A549 (cell line): ENCODE measurements around the gene ZFY. TPM values are rescaled to one million over a fixed set of nuclear protein-coding genes. Genes with fewer than 3 reads are reported as not detected.
A peak's percentile ranks its signal among the peaks of the same experiment; 100 is the strongest.

Experiments
- ATAC-seq, 2 experiments: fragments of 200-7000 bp in 1 of 2; fragments of >200 bp in 1 of 2; cut with Nextera tagmentation in 1 of 2; cut with Tn5 transposase in 1 of 2; 3 replicates each; pipeline versions ENCODE4 v1.8.0 to v1.9.1; 2018 to 2020; ENCODE audit warnings: mild to moderate bottlenecking in 1 of 2, moderate library complexity in 1 of 2
- CTCF ChIA-PET: fragments of 300-600 bp; sonication (Branson Sonifier 250); formaldehyde crosslinking; extraction: SDS; loops from one replicate; lab custom pipeline; 2021; ENCODE audit warnings: antibody characterized with exemption, inconsistent platforms; lab: Yijun Ruan, JAX
- POLR2A ChIA-PET: fragments of 350-600 bp; formaldehyde crosslinking; extraction: SDS; loops from one replicate; lab custom pipeline; 2021; ENCODE audit warnings: antibody characterized with exemption, inconsistent platforms; lab: Yijun Ruan, JAX
- DNase-seq, 2 experiments: peaks; one replicate each; pipeline versions ENCODE4 v3.0.0 to v3.0.0-alpha.2; 2011 to 2016; ENCODE audit warnings: low read depth in 1 of 2, low spot score in 1 of 2
- FAIRE-seq: peaks from 2 replicates; lab custom pipeline; 2011; peaks lifted over from hg19 to GRCh38; lab: Jason Lieb, UNC
- H3K27ac ChIP-seq, 2 experiments: fragments of >200 bp; sonication (Bioruptor Twin); formaldehyde crosslinking; 3 replicates each; pipeline ENCODE4 v1.5.1; 2016 to 2017
- H3K4me1 ChIP-seq: fragments of >200 bp; sonication (Bioruptor Twin); formaldehyde crosslinking; 3 replicates; pipeline ENCODE4 v1.6.1; 2016
- H3K4me2 ChIP-seq: fragments of >200 bp; sonication (Bioruptor Twin); formaldehyde crosslinking; 3 replicates; pipeline ENCODE4 v1.6.1; 2016
- H3K4me3 ChIP-seq: fragments of >200 bp; sonication (Bioruptor Twin); formaldehyde crosslinking; 3 replicates; pipeline ENCODE4 v1.5.1; 2016
- H3K9me3 ChIP-seq: fragments of >200 bp; sonication (Bioruptor Twin); formaldehyde crosslinking; 3 replicates; pipeline ENCODE4 v1.6.1; 2016
- CBX2 ChIP-seq: fragments of 200-600 bp; sonication (generic); IDR thresholded peaks from 2 replicates; pipeline ENCODE4 v1.6.1; 2016; ENCODE audit warnings: low read depth, mild to moderate bottlenecking, borderline replicate concordance
- CHD4 ChIP-seq: fragments of 200-600 bp; sonication (generic); IDR thresholded peaks from 2 replicates; pipeline ENCODE4 v1.6.1; 2016; ENCODE audit warnings: antibody characterized with exemption, mild to moderate bottlenecking, borderline replicate concordance
- E2F6 ChIP-seq: IDR thresholded peaks from 2 replicates; pipeline ENCODE4 v1.6.1; 2012; ENCODE audit warnings: low read depth, borderline replicate concordance
- EHMT2 ChIP-seq: fragments of 200-600 bp; sonication (generic); IDR thresholded peaks from 2 replicates; pipeline ENCODE4 v1.6.1; 2016; ENCODE audit warnings: antibody characterized with exemption, low read depth, mild to moderate bottlenecking, moderate library complexity
- ELK1 ChIP-seq: fragments of 150-350 bp; IDR thresholded peaks from 2 replicates; pipeline ENCODE4 v1.6.1; 2014; ENCODE audit warnings: low read depth, mild to moderate bottlenecking, low read length
- EP300 ChIP-seq, 2 experiments: fragments of >200 bp; sonication (Bioruptor Twin); formaldehyde crosslinking; IDR thresholded peaks; 2 replicates in 1 of 2; 3 replicates in 1 of 2; pipeline ENCODE4 v1.6.1; 2016 to 2017
- FOSB ChIP-seq: fragments of 250-450 bp; sonication (Bioruptor Pico); IDR thresholded peaks from 2 replicates; pipeline ENCODE4 v1.5.0; 2020; ENCODE audit warnings: mild to moderate bottlenecking, moderate library complexity
- GATA3 ChIP-seq: IDR thresholded peaks from 2 replicates; pipeline ENCODE4 v1.6.1; 2012; ENCODE audit warnings: borderline replicate concordance
- HEYL ChIP-seq: fragments of 250-450 bp; sonication (Bioruptor Pico); IDR thresholded peaks from 2 replicates; pipeline ENCODE4 v1.8.0; 2021; ENCODE audit warnings: mild to moderate bottlenecking, moderate library complexity
- HMGXB4 ChIP-seq: fragments of 250-450 bp; sonication (Bioruptor Pico); IDR thresholded peaks from 2 replicates; pipeline ENCODE4 v1.5.0; 2021; ENCODE audit warnings: mild to moderate bottlenecking, moderate library complexity, borderline replicate concordance
- HOXA7 ChIP-seq: fragments of 250-450 bp; sonication (Bioruptor Pico); IDR thresholded peaks from 2 replicates; pipeline ENCODE4 v1.5.0; 2020; ENCODE audit warnings: mild to moderate bottlenecking, moderate library complexity
- JUN ChIP-seq, 2 experiments: fragments of >200 bp; sonication (Bioruptor Twin); formaldehyde crosslinking; IDR thresholded peaks; 2 replicates in 1 of 2; 3 replicates in 1 of 2; pipeline ENCODE4 v1.6.1; 2016 to 2017
- JUNB ChIP-seq: fragments of >200 bp; sonication (Bioruptor Twin); formaldehyde crosslinking; IDR thresholded peaks from 2 replicates; pipeline ENCODE4 v1.6.1; 2016
- KDM5A ChIP-seq: fragments of 200-600 bp; sonication (generic); IDR thresholded peaks from 2 replicates; pipeline ENCODE4 v1.6.1; 2016; ENCODE audit warnings: antibody characterized with exemption, mild to moderate bottlenecking
- MAZ ChIP-seq: fragments of 150-350 bp; IDR thresholded peaks from 2 replicates; pipeline ENCODE4 v1.6.1; 2014; ENCODE audit warnings: antibody characterized with exemption, low read depth, low read length, borderline replicate concordance
- MYC ChIP-seq: IDR thresholded peaks from 2 replicates; pipeline ENCODE4 v1.6.1; 2012; ENCODE audit warnings: mild to moderate bottlenecking, inconsistent platforms, low read length, improper control_type of control experiment, borderline replicate concordance
- NFE2L2 ChIP-seq: fragments of 150-350 bp; conservative IDR thresholded peaks from 2 replicates; pipeline ENCODE4 v1.6.1; 2014; ENCODE audit warnings: low read length
- NR3C1 ChIP-seq: fragments of >200 bp; sonication (Bioruptor Twin); formaldehyde crosslinking; IDR thresholded peaks from 3 replicates; pipeline ENCODE4 v1.6.1; 2017
- PHF8 ChIP-seq: fragments of 200-600 bp; sonication (generic); IDR thresholded peaks from 2 replicates; pipeline ENCODE4 v1.6.1; 2016; ENCODE audit warnings: low read depth, mild to moderate bottlenecking, antibody characterized with exemption, moderate library complexity, borderline replicate concordance
- RARB ChIP-seq: fragments of 250-450 bp; sonication (Bioruptor Pico); IDR thresholded peaks from 2 replicates; pipeline ENCODE4 v1.8.0; 2021; ENCODE audit warnings: mild to moderate bottlenecking, moderate library complexity
- RNF2 ChIP-seq: fragments of 200-600 bp; sonication (generic); IDR thresholded peaks from 2 replicates; pipeline ENCODE4 v1.6.1; 2016; ENCODE audit warnings: low read depth, mild to moderate bottlenecking, antibody characterized with exemption, moderate library complexity, borderline replicate concordance
- USF2 ChIP-seq: fragments of 450-650 bp; IDR thresholded peaks from 2 replicates; pipeline ENCODE4 v1.6.1; 2014; ENCODE audit warnings: antibody characterized with exemption
- ZC3H11A ChIP-seq: fragments of 450-650 bp; IDR thresholded peaks from 2 replicates; pipeline ENCODE4 v1.6.1; 2014; ENCODE audit warnings: antibody characterized with exemption, mild to moderate bottlenecking
- ZNF302 ChIP-seq: fragments of 250-450 bp; sonication (Bioruptor Pico); IDR thresholded peaks from 2 replicates; pipeline ENCODE4 v1.9.0; 2021; ENCODE audit warnings: inconsistent platforms, mild to moderate bottlenecking, moderate library complexity
- ZSCAN20 ChIP-seq: fragments of 250-450 bp; sonication (Bioruptor Pico); IDR thresholded peaks from 2 replicates; pipeline ENCODE4 v1.8.0; 2022; ENCODE audit warnings: mild to moderate bottlenecking, moderate library complexity
- WGBS: methylation state at CpG from one replicate; pipeline ENCODE4 v1.1.6; 2017; ENCODE audit errors: missing lambda C conversion rate; 5-methylcytosine and 5-hydroxymethylcytosine counted together
- polyA minus RNA-seq: library from RNA; depleted of rRNA, polyadenylated mRNA; stranded (reverse); fragments of >200 nt; gene quantifications from 2 replicates; pipeline ENCODE4 v1.2.3, GENCODE V29; 2011; rRNA and poly(A)+ RNA removed
- polyA plus RNA-seq, 4 experiments: library from polyadenylated mRNA; depleted of rRNA in 3 of 4; stranded (reverse); fragments of >200 nt; fragmentation: RNase III in 1 of 4; extraction: RNeasy Plus Mini Kit Qiagen cat#74134 plus additional on column Dnase treatment in 1 of 4; gene quantifications; 2 replicates in 3 of 4; 3 replicates in 1 of 4; pipeline ENCODE4 v1.2.3, GENCODE V29; 2011 to 2017

The ZFY gene
- 8.6 and 11.3 TPM in 2 replicates for polyA plus RNA-seq (2011; rRNA removed)
- 1.5 and 2.1 TPM in 2 replicates for polyA plus RNA-seq (2012; cell fraction: cytosol; rRNA removed)
- polyA plus RNA-seq (2012; cell fraction: nucleus; rRNA removed): 1.7 TPM in 2 replicates
- polyA plus RNA-seq (2017; fragmentation: RNase III; extraction: RNeasy Plus Mini Kit Qiagen cat#74134 plus additional on column Dnase treatment): 3.0 to 3.2 TPM (median 3.1 TPM) in 3 replicates
- 11.5 and 12.8 TPM in 2 replicates for polyA minus RNA-seq

DNA sequence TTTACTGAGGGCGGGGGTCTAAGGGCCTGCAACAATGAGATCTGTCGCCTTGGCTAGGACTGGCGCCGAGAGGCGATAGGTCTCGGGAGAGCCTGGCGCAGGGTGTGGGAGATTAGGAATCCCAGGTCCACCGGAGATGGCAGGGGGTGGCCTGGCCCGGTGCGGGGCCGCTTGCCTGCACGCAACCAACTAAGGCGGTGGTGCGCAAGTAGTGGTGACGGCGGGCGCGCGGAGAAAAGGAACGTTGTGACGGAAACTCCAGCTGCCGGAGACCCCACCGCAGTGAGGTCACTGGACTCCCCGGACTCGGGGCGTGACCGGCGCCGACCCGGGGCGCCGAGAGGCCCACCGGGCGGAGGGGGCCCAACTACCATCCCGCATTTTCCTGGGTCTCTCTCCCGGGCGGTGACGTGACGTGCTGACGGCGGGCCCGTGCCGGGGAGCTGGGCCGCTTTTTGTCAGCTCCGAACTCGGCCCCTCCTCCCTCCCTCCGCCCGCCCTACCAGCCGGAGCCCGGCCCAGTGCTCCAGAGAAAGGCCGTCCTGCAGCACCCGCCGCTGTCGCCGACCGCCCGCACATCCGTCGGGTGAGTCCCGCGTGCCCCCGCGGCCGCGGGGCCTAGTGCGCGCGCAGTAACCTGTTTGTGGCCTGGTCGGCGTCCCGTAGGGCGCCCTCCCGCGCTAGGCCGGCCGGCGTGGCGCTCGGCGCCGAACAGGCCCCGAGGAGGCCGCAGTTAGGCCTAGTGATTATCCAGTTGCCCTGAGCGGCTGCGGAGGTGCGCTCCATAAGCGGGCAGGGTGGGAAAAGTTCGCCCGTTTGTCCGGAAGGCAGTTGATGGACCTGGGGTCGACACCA, at the start of gene ZFY:
TSS of gene ZFY (plus strand) at position 521 of the 855 bp plus-strand sequence. CDS start 18,556 bp downstream, outside the sequence.
- DNase-seq (peak; percentile 5 to 61), FAIRE-seq (no peak), ATAC-seq (peak; percentile 77 to 85)
- Histone ChIP-seq H3K4me2 (peak within 1 kb of the TSS; percentile 84), H3K4me1 (0 out of 3 replicates have a peak, but pooled peaks cover 9% of the 10 kb centered on the region), H3K9me3 (no peaks in the 10 kb centered on the region), H3K27ac (peak within 1 kb of the TSS; percentile 97 to 99), H3K4me3 (peak within 1 kb of the TSS; percentile 64)
- WGBS: 6% methylated on average over 2 of the region's 91 CpGs
- TF ChIP-seq EHMT2 (no peak), NR3C1 (no peak), ZNF302 (CRISPR knock-in tag) (no peak), FOSB (no peak), JUN (IDR thresholded peaks at IDR 0.05) (peak in 1 of 2 experiments; percentile 71; a peak in 1 of 5 replicates), HEYL (CRISPR knock-in tag) (no peak), PHF8 (peak; percentile 95), CHD4 (no peak), RARB (CRISPR knock-in tag) (no peak)
- ChIA-PET POLR2A (no interaction called here), CTCF (no interaction called here)

GRCh38 chrY:2885880-2886279, 49.3 kb upstream of the ZFY start:
- no peak for TF ChIP-seq USF2
- no peak for TF ChIP-seq RNF2
- TF ChIP-seq NFE2L2: no peak
- TF ChIP-seq MAZ: no peak
- 73% methylated on average over 3 of the region's 3 CpGs for WGBS
- Histone ChIP-seq H3K9me3 (no peaks in the 10 kb centered on the region), H3K27ac (no peak overlapping the region), H3K4me1 (no peaks in the 10 kb centered on the region), H3K4me2 (no peak overlapping the region), H3K4me3 (no peak overlapping the region)
- ChIA-PET POLR2A (no interaction called here), CTCF (no interaction called here)
- FAIRE-seq (no peak), DNase-seq (no peak), ATAC-seq (no peak)

GRCh38 chrY:2887386-2887785, 47.8 kb upstream of the ZFY start:
- WGBS: 60% methylated on average over 5 of the region's 5 CpGs
- POLR2A ChIA-PET: no interaction called here
- H3K4me1 ChIP-seq: no peaks in the 10 kb centered on the region
- no peak overlapping the region for H3K4me2 ChIP-seq
- DNase-seq (no peak), FAIRE-seq (no peak), ATAC-seq (no peak)
- no peak overlapping the region for H3K27ac ChIP-seq
- no peaks in the 10 kb centered on the region for H3K9me3 ChIP-seq
- no peak overlapping the region for H3K4me3 ChIP-seq
- no peak for TF ChIP-seq EP300 (IDR thresholded peaks at IDR 0.05)
- TF ChIP-seq HOXA7 (CRISPR knock-in tag): no peak
- no peak for TF ChIP-seq GATA3
- TF ChIP-seq RNF2: no peak
- no peak for TF ChIP-seq JUNB
- TF ChIP-seq NFE2L2: no peak
- TF ChIP-seq E2F6: no peak
- no peak for TF ChIP-seq KDM5A
- TF ChIP-seq HMGXB4: no peak
- no peak for TF ChIP-seq ELK1
- no peak for TF ChIP-seq NR3C1
- no peak for TF ChIP-seq MYC
- no peak for TF ChIP-seq ZSCAN20
- TF ChIP-seq ZC3H11A: no peak
- no peak for TF ChIP-seq CBX2
- CTCF ChIA-PET: no interaction called here
